Activated CD4-positive, alpha-beta T cell treated with anti-CD3 and anti-CD28 coated beads, Interleukin-2, amount 50 U/mL, for 24 hours (primary cell): ENCODE results near the gene SLC6A18.
"Not testable (repeated sequence)": the region's sequence is repeated elsewhere in the genome, so short reads cannot be mapped to it uniquely, and the experiment has no call there.

Experiments used
- DNase-seq, 2 donors: peaks; one replicate each; pipeline ENCODE4 v3.0.0-alpha.2; 2020; ENCODE audit warnings: low read depth in 1 of 2, low spot score in 1 of 2

The SLC6A18 gene

DNA sequence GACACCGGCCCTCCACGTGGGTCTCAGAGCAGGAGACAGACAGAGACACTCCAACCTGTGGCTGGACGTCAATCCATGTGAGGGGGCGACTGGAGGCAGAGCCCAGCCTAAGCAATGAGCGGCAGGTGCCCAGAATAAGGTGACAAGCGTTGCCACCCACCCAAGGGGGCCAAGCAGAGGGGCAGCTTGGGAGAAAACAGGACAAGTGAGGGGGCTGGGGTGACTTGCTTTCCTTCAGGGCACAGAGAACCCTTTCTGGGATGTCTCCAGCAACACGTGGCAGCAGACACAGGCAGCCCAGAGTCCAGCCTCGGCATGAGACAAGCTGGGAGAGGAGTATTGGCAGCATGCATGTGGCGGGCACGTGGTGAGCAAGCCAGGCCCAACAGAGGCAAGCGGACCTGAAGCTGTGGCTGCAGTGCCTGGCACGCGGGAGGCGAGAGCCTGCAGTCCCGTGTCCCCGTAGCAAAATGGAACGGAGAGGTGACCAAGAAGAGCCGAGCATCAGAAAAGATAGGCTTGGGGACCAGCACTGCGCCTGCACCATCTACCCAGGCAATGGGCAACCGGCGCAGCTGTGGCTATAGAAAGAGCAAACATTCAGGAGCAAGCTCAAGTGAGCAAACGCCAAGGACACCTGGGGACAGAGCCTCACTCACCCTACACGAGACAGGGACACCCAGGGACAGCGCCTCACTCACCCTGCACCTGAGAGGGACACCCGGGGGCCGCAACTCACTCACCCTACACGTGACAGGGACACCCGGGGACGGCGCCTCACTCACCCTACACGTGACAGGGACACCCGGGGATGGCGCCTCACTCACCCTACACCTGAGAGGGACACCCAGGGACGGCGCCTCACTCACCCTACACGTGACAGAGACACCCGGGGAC, 63.5 kb downstream of the SLC6A18 start:
- DNase-seq = no peak

DNA sequence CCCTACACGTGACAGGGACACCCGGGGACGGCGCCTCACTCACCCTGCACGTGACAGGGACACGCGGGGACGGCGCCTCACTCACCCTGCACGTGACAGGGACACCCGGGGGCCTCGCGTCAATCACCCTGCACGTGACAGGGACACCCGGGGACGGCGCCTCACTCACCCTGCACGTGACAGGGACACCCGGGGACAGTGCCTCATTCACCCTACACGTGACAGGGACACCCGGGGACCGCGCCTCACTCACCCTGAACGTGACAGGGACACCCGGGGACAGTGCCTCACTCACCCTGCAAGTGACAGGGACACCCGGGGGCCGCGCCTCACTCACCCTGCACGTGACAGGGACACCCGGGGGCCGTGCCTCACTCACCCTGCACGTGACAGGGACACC, 64.4 kb downstream of the SLC6A18 start:
- not testable (repeated sequence) for DNase-seq

DNA sequence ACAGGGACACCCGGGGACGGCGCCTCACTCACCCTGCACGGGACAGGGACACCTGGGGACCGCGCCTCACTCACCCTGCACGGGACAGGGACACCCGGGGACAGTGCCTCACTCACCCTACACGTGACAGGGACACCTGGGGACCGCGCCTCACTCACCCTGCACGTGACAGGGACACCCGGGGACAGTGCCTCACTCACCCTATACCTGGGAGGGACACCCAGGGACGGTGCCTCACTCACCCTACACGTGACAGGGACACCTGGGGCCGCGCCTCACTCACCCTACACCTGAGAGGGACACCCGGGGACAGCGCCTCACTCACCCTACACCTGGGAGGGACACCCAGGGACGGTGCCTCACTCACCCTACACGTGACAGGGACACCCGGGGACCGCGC, 65.8 kb downstream of the SLC6A18 start:
- DNase-seq = not testable (repeated sequence)

DNA sequence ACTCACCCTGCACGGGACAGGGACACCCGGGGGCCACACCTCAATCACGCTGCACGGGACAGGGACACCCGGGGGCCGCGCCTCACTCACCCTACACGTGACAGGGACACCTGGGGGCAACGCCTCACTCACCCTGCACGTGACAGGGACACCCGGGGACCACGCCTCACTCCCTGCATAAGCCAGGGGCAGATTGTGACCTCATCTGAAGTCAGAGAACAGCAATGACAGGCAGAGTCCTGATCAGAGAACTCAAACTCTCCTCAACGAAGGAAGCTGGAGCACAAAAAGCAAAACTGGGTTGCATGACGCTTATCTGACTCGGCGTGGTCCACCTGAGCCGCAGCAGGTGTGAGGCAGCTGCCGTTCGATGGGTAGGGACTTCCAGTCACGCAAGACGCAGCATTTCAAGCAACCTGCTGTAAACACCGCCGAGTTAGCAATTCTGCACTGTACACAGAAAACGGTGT, 66.5 kb downstream of the SLC6A18 start:
- DNase-seq = no peak

DNA sequence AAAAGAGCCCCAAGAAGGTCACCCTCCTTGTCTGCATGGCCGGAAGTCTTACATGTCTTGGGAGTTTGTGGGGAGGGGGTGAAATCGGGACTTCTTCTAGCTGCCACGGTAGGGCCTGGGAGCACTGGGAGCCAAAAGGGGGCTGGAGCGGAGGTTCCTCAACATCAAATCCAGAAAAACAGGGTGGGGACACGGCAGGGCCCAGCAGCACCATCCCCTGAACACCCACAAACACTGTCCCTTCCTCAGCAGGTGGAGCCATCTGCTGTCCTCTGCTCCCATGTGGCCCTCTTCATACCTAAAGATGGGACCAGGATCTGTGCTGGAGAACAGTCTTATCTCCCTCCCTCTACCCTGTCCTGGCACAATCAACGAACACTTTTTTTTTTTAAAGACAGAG, 67.0 kb downstream of the SLC6A18 start:
- no peak for DNase-seq

DNA sequence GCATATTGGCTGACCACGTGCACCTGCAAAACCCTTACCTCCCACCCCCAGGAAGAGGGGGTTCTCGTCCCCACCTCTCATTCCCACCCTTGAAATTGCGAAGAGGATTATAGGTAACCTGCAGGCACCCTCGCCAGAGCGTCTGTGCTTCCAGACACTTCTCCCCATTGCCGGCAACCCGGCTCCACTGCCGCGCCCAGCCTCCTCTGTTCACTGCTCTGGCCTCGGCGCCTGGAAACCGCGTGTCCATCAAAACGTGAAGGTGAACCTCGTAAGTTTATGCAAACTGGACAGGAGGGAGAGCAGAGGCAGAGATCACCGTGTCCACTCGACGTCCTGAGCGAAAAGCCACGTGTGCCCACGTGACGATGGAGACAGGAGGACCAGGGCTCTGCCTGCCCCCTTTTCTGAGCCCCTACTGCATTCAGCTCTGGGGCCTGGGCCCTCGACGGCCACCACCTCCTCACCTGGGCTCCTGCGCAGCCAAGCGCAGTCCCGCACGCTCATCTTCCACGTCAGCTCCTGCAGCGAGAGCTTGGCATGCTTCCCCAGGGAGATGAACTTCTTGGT, 67.8 kb downstream of the SLC6A18 start:
- DNase-seq = no peak

GRCh38 chr5:1293416-1294205, 68.4 kb downstream of the SLC6A18 start:
- no peak for DNase-seq

GRCh38 chr5:1294206-1294834, 69.1 kb downstream of the SLC6A18 start:
- DNase-seq = no peak

GRCh38 chr5:1294835-1295649, 69.9 kb downstream of the SLC6A18 start, which contains the start of gene TERT:
Gene TERT, minus strand, starts transcription at chr5:1295068. Its CDS starts 79 bp downstream, at chr5:1294989.
- peak; percentile 71 to 78 for DNase-seq

DNA sequence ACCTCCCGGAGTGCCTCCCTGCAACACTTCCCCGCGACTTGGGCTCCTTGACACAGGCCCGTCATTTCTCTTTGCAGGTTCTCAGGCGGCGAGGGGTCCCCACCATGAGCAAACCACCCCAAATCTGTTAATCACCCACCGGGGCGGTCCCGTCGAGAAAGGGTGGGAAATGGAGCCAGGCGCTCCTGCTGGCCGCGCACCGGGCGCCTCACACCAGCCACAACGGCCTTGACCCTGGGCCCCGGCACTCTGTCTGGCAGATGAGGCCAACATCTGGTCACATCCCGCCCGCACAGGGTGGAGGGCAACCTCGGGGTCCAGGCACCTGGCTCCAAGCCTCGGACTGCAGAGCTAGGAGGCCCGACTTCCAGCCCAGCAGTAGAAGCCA, 70.5 kb downstream of the SLC6A18 start:
- no peak for DNase-seq
